ENCODE measurements around the gene TET3. TPM values are rescaled to one million over a fixed set of nuclear protein-coding genes. Genes with fewer than 3 reads are reported as not detected.

TET3 gene
- total RNA-seq, 1 donor from 2014 or later: 23.6 TPM

DNA sequence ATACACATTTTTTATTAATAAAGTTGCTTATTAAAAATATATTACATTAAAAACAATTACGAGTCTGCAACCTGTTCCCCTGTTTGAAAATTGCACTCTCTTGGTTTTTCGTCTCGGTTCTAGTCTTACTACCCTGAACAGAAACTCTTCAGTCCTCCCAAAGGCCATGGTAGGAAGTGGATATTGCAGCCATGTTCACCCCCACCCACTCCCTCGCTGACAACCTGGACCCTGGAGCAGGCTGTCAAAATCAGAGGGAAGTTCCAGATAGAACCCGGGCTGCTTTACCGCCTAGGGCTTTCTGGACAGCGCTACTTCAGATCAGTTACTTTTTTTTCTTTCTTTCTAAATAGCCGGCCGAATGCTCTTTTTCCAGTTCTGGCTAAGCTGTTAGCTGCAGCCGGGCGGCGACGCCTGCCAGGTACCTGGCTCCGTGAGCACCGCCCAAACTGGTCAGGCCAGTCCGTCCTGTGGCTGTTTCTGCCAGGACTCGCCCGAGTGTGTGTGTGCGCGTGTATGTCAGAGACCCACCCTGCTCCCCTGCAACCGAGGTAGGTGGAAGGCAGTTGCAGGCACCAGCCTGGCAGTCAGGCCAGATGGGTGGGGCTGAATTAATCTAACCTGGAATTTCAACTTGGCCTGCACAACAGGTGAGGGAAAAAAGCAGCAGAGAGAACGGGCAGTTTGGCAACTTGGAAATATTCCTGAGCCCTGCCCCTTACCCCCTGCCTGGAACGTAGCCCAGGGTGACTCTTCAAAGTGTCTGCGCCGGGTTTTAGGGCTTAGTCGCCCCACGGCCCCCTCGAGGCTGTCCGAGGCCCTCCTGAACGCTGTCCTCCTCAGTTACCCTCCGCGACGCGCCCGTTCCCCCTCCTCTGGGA is 1.1 kb upstream of the TET3 start:
- Mint-ChIP-seq H3K36me3 (ENCODE audit: low read depth) (peaks cover 37% of the 10 kb centered on the region), H3K9me3 (no peaks in the 10 kb centered on the region), H3K27me3 (ENCODE audit: low read depth) (no peaks in the 10 kb centered on the region), H3K4me1 (ENCODE audit: low read depth) (peaks cover 65% of the 10 kb centered on the region), H3K27ac (peak overlapping the region; percentile 80), H3K4me3 (ENCODE audit: low read depth) (peak overlapping the region; percentile 80)
- no peak for DNase-seq (ENCODE audit: low spot score)
- intact Hi-C loops (cut with micrococcal nuclease): loop anchor here (10.0 kb wide), 1 partner anchor 221 kb away; no protein-coding TSS in a partner anchor

DNA sequence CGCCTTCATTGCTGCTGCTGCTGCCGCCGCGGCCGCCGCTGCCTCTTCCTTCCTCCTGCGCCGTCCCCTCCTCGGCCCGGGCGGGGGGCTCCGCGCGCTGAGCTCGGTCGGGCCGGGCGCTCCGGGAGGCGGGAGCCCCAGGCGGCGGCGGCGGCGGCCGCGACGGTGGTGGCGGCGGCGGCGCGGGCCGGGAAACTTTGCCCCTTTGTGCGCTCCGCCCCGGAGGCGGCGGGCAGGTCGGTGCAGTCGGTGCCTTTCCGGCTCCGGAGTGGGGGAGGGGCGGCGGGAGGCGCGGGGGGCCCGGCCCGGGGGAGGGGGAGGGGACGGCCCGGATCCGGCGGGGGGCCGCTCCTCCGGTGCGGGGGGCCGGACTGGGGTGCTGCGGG is 205 bp downstream of the TET3 start:
- H3K27me3 Mint-ChIP-seq (ENCODE audit: low read depth): no peaks in the 10 kb centered on the region
- H3K4me3 Mint-ChIP-seq (ENCODE audit: low read depth): no peak overlapping the region
- peaks cover 47% of the 10 kb centered on the region for H3K36me3 Mint-ChIP-seq (ENCODE audit: low read depth)
- intact Hi-C loops (cut with micrococcal nuclease): loop anchor here (5.0 to 10.0 kb wide), 2 partner anchors 47 to 220 kb away; no protein-coding TSS in a partner anchor
- DNase-seq (ENCODE audit: low spot score): peak; percentile 61
- H3K27ac Mint-ChIP-seq: no peak overlapping the region
- peaks cover 64% of the 10 kb centered on the region for H3K4me1 Mint-ChIP-seq (ENCODE audit: low read depth)
- H3K9me3 Mint-ChIP-seq: no peaks in the 10 kb centered on the region

DNA sequence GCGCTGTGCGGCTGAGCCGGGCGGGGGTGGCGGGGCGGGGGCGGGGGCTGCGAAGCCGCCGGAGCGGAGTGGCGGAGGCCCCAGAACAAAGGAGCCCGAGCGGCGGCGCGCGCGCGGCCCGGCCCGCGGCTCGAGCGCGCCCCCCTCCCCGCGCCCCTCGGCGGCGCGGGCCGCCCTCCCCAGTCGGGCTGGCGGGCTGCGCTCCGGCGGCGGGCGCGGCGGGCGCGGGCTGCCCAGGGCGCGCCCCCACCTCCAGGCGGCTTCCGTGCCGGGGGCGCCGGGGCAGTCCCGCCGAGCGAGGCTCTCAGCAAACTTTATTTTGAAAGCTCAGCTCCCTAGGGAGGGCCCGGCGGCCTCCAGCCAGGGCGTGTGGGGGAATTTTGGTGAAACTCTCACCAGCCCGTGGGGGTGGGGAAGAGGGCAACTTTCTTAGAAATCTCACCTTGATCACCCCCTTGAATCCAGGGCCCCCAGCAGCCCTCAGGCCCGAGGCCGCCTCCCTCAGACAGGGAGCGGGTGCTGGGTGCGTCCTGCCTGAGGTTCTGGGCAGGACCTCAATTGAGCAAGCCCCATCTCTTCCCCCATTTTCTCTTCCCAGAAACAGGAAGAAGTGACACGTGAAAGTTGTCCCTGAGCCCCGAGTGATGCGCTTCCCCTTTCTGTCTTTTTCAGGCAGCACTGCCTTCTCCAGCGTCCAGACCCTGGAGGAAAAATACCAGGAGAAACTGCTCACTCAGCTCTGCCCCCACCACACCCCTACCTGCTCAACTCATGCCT is 786 bp downstream of the TET3 start:
- H3K9me3 Mint-ChIP-seq: peaks cover 4% of the 10 kb centered on the region
- no peaks in the 10 kb centered on the region for H3K27me3 Mint-ChIP-seq (ENCODE audit: low read depth)
- peak; percentile 40 for DNase-seq (ENCODE audit: low spot score)
- H3K4me1 Mint-ChIP-seq (ENCODE audit: low read depth): peaks cover 64% of the 10 kb centered on the region
- H3K4me3 Mint-ChIP-seq (ENCODE audit: low read depth): peak overlapping the region; percentile 86
- intact Hi-C loops (cut with micrococcal nuclease): loop anchor here (1.0 to 10.0 kb wide), 6 partner anchors 15 to 219 kb away; partner anchors contain the start of gene STAMBP
- peaks cover 52% of the 10 kb centered on the region for H3K36me3 Mint-ChIP-seq (ENCODE audit: low read depth)
- peak overlapping the region; percentile 80 for H3K27ac Mint-ChIP-seq

DNA sequence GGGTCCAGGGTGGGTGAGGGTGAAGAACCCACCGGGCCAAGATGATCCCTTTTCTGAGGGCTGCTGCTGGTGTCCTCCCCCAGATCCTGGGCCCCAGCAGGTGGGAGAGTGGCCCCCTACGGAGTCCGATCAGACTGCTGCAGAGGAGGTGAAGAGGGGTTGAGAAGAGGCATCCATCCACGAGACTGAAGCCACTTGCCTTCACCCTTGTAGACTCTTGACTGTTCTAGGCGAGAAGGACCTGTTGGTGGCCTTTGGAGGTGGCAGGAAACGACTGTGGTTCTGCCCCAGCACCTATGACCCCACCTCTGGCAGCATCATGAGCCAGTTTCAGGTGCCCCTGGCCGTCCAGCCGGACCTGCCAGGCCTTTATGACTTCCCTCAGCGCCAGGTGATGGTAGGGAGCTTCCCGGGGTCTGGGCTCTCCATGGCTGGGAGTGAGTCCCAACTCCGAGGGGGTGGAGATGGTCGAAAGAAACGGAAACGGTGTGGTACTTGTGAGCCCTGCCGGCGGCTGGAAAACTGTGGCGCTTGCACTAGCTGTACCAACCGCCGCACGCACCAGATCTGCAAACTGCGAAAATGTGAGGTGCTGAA is 1.5 kb downstream of the TET3 start:
- no peak for DNase-seq (ENCODE audit: low spot score)
- intact Hi-C loops (cut with micrococcal nuclease): loop anchor here (1.0 to 10.0 kb wide), 6 partner anchors 15 to 219 kb away; partner anchors contain the start of gene STAMBP
- peaks cover 60% of the 10 kb centered on the region for H3K4me1 Mint-ChIP-seq (ENCODE audit: low read depth)
- H3K4me3 Mint-ChIP-seq (ENCODE audit: low read depth): peak overlapping the region; percentile 86
- H3K27ac Mint-ChIP-seq: peak overlapping the region; percentile 80
- peaks cover 59% of the 10 kb centered on the region for H3K36me3 Mint-ChIP-seq (ENCODE audit: low read depth)
- H3K9me3 Mint-ChIP-seq: peaks cover 9% of the 10 kb centered on the region
- H3K27me3 Mint-ChIP-seq (ENCODE audit: low read depth): no peaks in the 10 kb centered on the region

GRCh38 chr2:73987109-73987947 is 2.6 kb downstream of the TET3 start:
- no peaks in the 10 kb centered on the region for H3K27me3 Mint-ChIP-seq (ENCODE audit: low read depth)

GRCh38 chr2:73987948-73988700 is 3.4 kb downstream of the TET3 start:
- Mint-ChIP-seq H3K27me3 (ENCODE audit: low read depth) (no peaks in the 10 kb centered on the region), H3K27ac (no peak overlapping the region), H3K4me3 (ENCODE audit: low read depth) (peak overlapping the region; percentile 86), H3K36me3 (ENCODE audit: low read depth) (peaks cover 79% of the 10 kb centered on the region), H3K4me1 (ENCODE audit: low read depth) (peaks cover 58% of the 10 kb centered on the region), H3K9me3 (peaks cover 15% of the 10 kb centered on the region)
- no peak for DNase-seq (ENCODE audit: low spot score)
- intact Hi-C loops (cut with micrococcal nuclease): loop anchor here (1.0 to 10.0 kb wide), 7 partner anchors 13 to 217 kb away; partner anchors contain the start of gene STAMBP

More at GRCh38 chr2:73987109-73987947, 2.6 kb downstream of the TET3 start:
- H3K9me3 Mint-ChIP-seq: peaks cover 15% of the 10 kb centered on the region
- peak overlapping the region; percentile 80 for H3K27ac Mint-ChIP-seq
- intact Hi-C loops (cut with micrococcal nuclease): loop anchor here (1.0 to 10.0 kb wide), 7 partner anchors 13 to 217 kb away; partner anchors contain the start of gene STAMBP
- peak overlapping the region; percentile 86 for H3K4me3 Mint-ChIP-seq (ENCODE audit: low read depth)
- no peak for DNase-seq (ENCODE audit: low spot score)
- H3K4me1 Mint-ChIP-seq (ENCODE audit: low read depth): peaks cover 60% of the 10 kb centered on the region
- peaks cover 71% of the 10 kb centered on the region for H3K36me3 Mint-ChIP-seq (ENCODE audit: low read depth)

- H3K4me3 Mint-ChIP-seq (ENCODE audit: low read depth): no peak overlapping the region
- intact Hi-C loops (cut with micrococcal nuclease): loop anchor here (5.0 to 10.0 kb wide), 2 partner anchors 42 to 215 kb away; no protein-coding TSS in a partner anchor
- H3K27me3 Mint-ChIP-seq (ENCODE audit: low read depth): no peaks in the 10 kb centered on the region
- no peak for DNase-seq (ENCODE audit: low spot score)
- no peak overlapping the region for H3K27ac Mint-ChIP-seq
- H3K4me1 Mint-ChIP-seq (ENCODE audit: low read depth): peaks cover 65% of the 10 kb centered on the region
- peaks cover 86% of the 10 kb centered on the region for H3K36me3 Mint-ChIP-seq (ENCODE audit: low read depth)
- peaks cover 15% of the 10 kb centered on the region for H3K9me3 Mint-ChIP-seq
These were observed 5.3 kb downstream of the TET3 start for GRCh38 chr2:73989972-73990371.

DNA sequence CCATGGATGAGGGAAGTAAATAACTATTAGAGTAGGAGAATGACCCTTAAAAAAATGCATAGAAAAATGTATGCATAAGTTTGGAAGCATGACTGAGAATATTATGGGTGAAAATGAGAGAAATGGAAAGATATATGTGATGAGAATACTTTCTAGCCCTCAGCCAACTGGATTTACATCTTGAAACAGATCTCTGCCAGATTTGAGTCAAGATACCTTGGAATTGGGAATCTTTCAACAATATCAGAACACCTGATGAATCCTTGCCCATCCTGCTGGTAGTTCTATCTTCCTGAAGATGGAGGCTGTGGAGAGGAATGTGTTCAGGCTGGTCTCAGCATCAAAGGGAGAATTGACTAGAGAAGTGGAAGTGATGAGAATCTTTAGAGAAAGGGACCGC is 5.8 kb downstream of the TET3 start:
- H3K4me3 Mint-ChIP-seq (ENCODE audit: low read depth): no peak overlapping the region

GRCh38 chr2:73992036-73992435 is 7.3 kb downstream of the TET3 start:
- H3K4me3 Mint-ChIP-seq (ENCODE audit: low read depth): no peak overlapping the region

More for the DNA sequence above, 5.8 kb downstream of the TET3 start:
- Mint-ChIP-seq H3K27me3 (ENCODE audit: low read depth) (no peaks in the 10 kb centered on the region), H3K9me3 (peaks cover 15% of the 10 kb centered on the region), H3K4me1 (ENCODE audit: low read depth) (peaks cover 68% of the 10 kb centered on the region), H3K36me3 (ENCODE audit: low read depth) (peaks cover 86% of the 10 kb centered on the region), H3K27ac (no peak overlapping the region)
- intact Hi-C loops (cut with micrococcal nuclease): no loop called here
- DNase-seq (ENCODE audit: low spot score): no peak

DNA sequence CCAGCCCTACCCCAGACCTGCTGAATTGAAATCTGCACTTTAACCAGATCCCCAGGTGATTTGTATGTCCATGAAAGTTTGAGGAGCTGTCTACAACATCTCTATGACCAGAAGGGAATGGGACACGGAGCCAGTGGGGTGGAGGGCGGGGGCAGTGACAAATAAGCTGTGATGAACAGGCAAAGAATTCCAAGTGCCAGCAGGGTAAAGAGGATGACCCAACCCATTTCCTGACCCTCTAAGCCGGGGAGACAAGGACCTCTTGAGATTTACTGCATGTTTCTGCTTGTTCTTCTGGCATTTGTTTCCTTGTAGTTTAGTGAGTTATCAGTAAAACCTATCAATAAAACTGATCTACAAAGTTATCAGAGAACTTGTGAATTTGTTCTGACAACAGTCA is 8.7 kb downstream of the TET3 start:
- Mint-ChIP-seq H3K27me3 (ENCODE audit: low read depth) (no peaks in the 10 kb centered on the region), H3K4me3 (ENCODE audit: low read depth) (no peak overlapping the region), H3K9me3 (peaks cover 15% of the 10 kb centered on the region), H3K27ac (peak overlapping the region; percentile 40), H3K4me1 (ENCODE audit: low read depth) (peaks cover 62% of the 10 kb centered on the region), H3K36me3 (ENCODE audit: low read depth) (peaks cover 59% of the 10 kb centered on the region)
- intact Hi-C loops (cut with micrococcal nuclease): no loop called here
- DNase-seq (ENCODE audit: low spot score): no peak

More at GRCh38 chr2:73992036-73992435, 7.3 kb downstream of the TET3 start:
- Mint-ChIP-seq H3K27ac (no peak overlapping the region), H3K4me1 (ENCODE audit: low read depth) (peaks cover 61% of the 10 kb centered on the region), H3K36me3 (ENCODE audit: low read depth) (peaks cover 72% of the 10 kb centered on the region), H3K27me3 (ENCODE audit: low read depth) (no peaks in the 10 kb centered on the region), H3K9me3 (peaks cover 15% of the 10 kb centered on the region)
- intact Hi-C loops (cut with micrococcal nuclease): no loop called here
- no peak for DNase-seq (ENCODE audit: low spot score)

GRCh38 chr2:73993778-73994177 is 9.1 kb downstream of the TET3 start:
- intact Hi-C loops (cut with micrococcal nuclease): no loop called here
- Mint-ChIP-seq H3K27ac (peak overlapping the region; percentile 40), H3K9me3 (peaks cover 15% of the 10 kb centered on the region), H3K4me1 (ENCODE audit: low read depth) (peaks cover 64% of the 10 kb centered on the region), H3K27me3 (ENCODE audit: low read depth) (no peaks in the 10 kb centered on the region), H3K36me3 (ENCODE audit: low read depth) (peaks cover 56% of the 10 kb centered on the region), H3K4me3 (ENCODE audit: low read depth) (peak overlapping the region; percentile 23)
- no peak for DNase-seq (ENCODE audit: low spot score)

Measured in activated T-helper 2 cell treated with anti-CD3 and anti-CD28 coated beads, Interferon-gamma antibody, Interleukin-2, Interleukin-4, amounts not matched to agents 10 μg/mL and 5 μg/mL and 100 μg/mL, durations not matched to agents 14 hours and 24 hours and 36 hours (primary cell).